IMR-90 (cell line): ENCODE measurements around the gene MAJIN. TPM values are rescaled to one million over a fixed set of nuclear protein-coding genes. Genes with fewer than 3 reads are reported as not detected.
A peak's percentile ranks its signal among the peaks of the same experiment; 100 is the strongest.

Experiments used
- ATAC-seq: fragments of 200-7000 bp; cut with Tn5 transposase; 2 replicates; pipeline ENCODE4 v1.9.1; 2020; ENCODE audit warnings: low read depth, mild to moderate bottlenecking, moderate library complexity
- BruUV-seq: library from RNA; stranded (reverse); fragments of 400-500 nt; replicated peaks from 2 replicates; lab custom pipeline; 2021; lab: Mats Ljungman, UMichigan
- CTCF ChIA-PET: fragments of 300-600 bp; formaldehyde crosslinking; extraction: SDS; loops from one replicate; lab custom pipeline; 2021; ENCODE audit warnings: antibody characterized with exemption; lab: Yijun Ruan, JAX
- POLR2A ChIA-PET: fragments of 300-600 bp; sonication (Branson Sonifier 250); formaldehyde crosslinking; loops from one replicate; lab custom pipeline; 2022; ENCODE audit warnings: antibody characterized with exemption; ENCODE audit not compliant: unreplicated experiment; lab: Charles Lee
- DNase-seq: peaks from one replicate; pipeline ENCODE4 v3.0.0; 2013
- H2AFZ ChIP-seq: replicated peaks from 2 replicates; pipeline ENCODE3; 2013; ENCODE audit warnings: low read length, mild to moderate bottlenecking; ENCODE audit not compliant: poor library complexity
- H2AK5ac ChIP-seq: 2 replicates; pipeline ENCODE4 v1.6.1; 2013; ENCODE audit warnings: low read depth, low read length, inconsistent platforms
- H2AK9ac ChIP-seq: replicated peaks from 2 replicates; pipeline ENCODE3; 2013; ENCODE audit warnings: mild to moderate bottlenecking, low read depth, low read length, moderate library complexity; ENCODE audit not compliant: poor library complexity
- H2BK120ac ChIP-seq: 2 replicates; pipeline ENCODE4 v1.6.1; 2013; ENCODE audit warnings: low read depth, low read length, inconsistent platforms
- H2BK15ac ChIP-seq: 3 replicates; pipeline ENCODE4 v1.6.1; 2013; ENCODE audit warnings: low read depth, low read length, inconsistent platforms
- H2BK20ac ChIP-seq: 2 replicates; pipeline ENCODE4 v1.6.1; 2013; ENCODE audit warnings: low read depth, mild to moderate bottlenecking, inconsistent platforms, low read length, moderate library complexity
- H2BK5ac ChIP-seq: 2 replicates; pipeline ENCODE4 v1.6.1; 2013; ENCODE audit warnings: mild to moderate bottlenecking, low read depth, low read length, inconsistent platforms; ENCODE audit not compliant: poor library complexity, severe bottlenecking
- H3K14ac ChIP-seq: replicated peaks from 2 replicates; pipeline ENCODE4 v1.6.1; 2013; ENCODE audit warnings: low read depth, low read length, inconsistent platforms
- H3K18ac ChIP-seq: 2 replicates; pipeline ENCODE4 v1.6.1; 2013; ENCODE audit warnings: low read depth, low read length, control low read depth
- H3K23ac ChIP-seq: 2 replicates; pipeline ENCODE4 v1.6.1; 2013; ENCODE audit warnings: low read depth, low read length, inconsistent platforms
- H3K27ac ChIP-seq: 2 replicates; pipeline ENCODE4 v1.5.1; 2013; ENCODE audit warnings: mild to moderate bottlenecking, control low read depth, low read length; ENCODE audit not compliant: insufficient read depth
- H3K27me3 ChIP-seq: 2 replicates; pipeline ENCODE4 v1.6.1; 2013; ENCODE audit warnings: low read length; ENCODE audit not compliant: control insufficient read depth, insufficient read depth
- H3K36me3 ChIP-seq: 2 replicates; pipeline ENCODE4 v1.6.1; 2013; ENCODE audit warnings: low read length, mixed read lengths; ENCODE audit not compliant: control insufficient read depth, insufficient read depth
- H3K4ac ChIP-seq: 2 replicates; pipeline ENCODE4 v1.6.1; 2013; ENCODE audit warnings: low read depth, low read length, inconsistent platforms
- H3K4me1 ChIP-seq: 2 replicates; pipeline ENCODE4 v1.6.1; 2013; ENCODE audit warnings: low read length, mixed read lengths; ENCODE audit not compliant: control insufficient read depth, insufficient read depth
- H3K4me2 ChIP-seq: 2 replicates; pipeline ENCODE4 v1.6.1; 2013; ENCODE audit warnings: low read depth, mild to moderate bottlenecking, control low read depth, low read length, moderate library complexity
- H3K4me3 ChIP-seq: 2 replicates; pipeline ENCODE4 v1.5.1; 2013; ENCODE audit warnings: low read depth, mild to moderate bottlenecking, control low read depth, low read length, moderate library complexity; ENCODE audit not compliant: insufficient read depth
- H3K56ac ChIP-seq: 2 replicates; pipeline ENCODE4 v1.6.1; 2013; ENCODE audit warnings: low read length, inconsistent platforms; ENCODE audit not compliant: insufficient read depth; ENCODE audit errors: extremely low read depth
- H3K79me1 ChIP-seq, 2 experiments: 2 replicates each; pipeline ENCODE4 v1.6.1; 2013; ENCODE audit warnings: low read length in 2 of 2, inconsistent platforms in 1 of 2, low read depth in 1 of 2
- H3K9ac ChIP-seq: 2 replicates; pipeline ENCODE4 v1.6.1; 2013; ENCODE audit warnings: low read depth, low read length, control low read depth
- H3K9me1 ChIP-seq: 2 replicates; pipeline ENCODE4 v1.6.1; 2013; ENCODE audit warnings: low read length, inconsistent platforms; ENCODE audit not compliant: insufficient read depth
- H3K9me3 ChIP-seq: 2 replicates; pipeline ENCODE4 v1.6.1; 2013; ENCODE audit warnings: low read length; ENCODE audit not compliant: control insufficient read depth, insufficient read depth
- H4K20me1 ChIP-seq: 2 replicates; pipeline ENCODE4 v1.6.1; 2013; ENCODE audit warnings: low read length, inconsistent platforms; ENCODE audit not compliant: insufficient read depth
- H4K5ac ChIP-seq: 2 replicates; pipeline ENCODE4 v1.6.1; 2013; ENCODE audit warnings: mild to moderate bottlenecking, low read depth, low read length, control low read depth
- H4K8ac ChIP-seq, 2 experiments: 2 replicates each; pipeline ENCODE4 v1.6.1; 2013; ENCODE audit warnings: low read depth in 2 of 2, low read length in 2 of 2, control low read depth in 1 of 2, inconsistent platforms in 1 of 2
- H4K91ac ChIP-seq: 2 replicates; pipeline ENCODE4 v1.6.1; 2013; ENCODE audit warnings: low read depth, low read length, inconsistent platforms; ENCODE audit not compliant: insufficient read depth
- CEBPB ChIP-seq: IDR thresholded peaks from 2 replicates; pipeline ENCODE4 v1.6.1; 2012; ENCODE audit warnings: low read depth, low read length, improper control_type of control experiment
- CHD1 ChIP-seq: IDR thresholded peaks from 2 replicates; pipeline ENCODE4 v1.6.1; 2012; ENCODE audit warnings: low read depth, low read length, improper control_type of control experiment
- ELK1 ChIP-seq: fragments of 150-350 bp; IDR thresholded peaks from 2 replicates; pipeline ENCODE4 v1.6.1; 2016; ENCODE audit warnings: low read depth, mild to moderate bottlenecking, low read length, moderate library complexity, borderline replicate concordance
- MAFK ChIP-seq: IDR thresholded peaks from 2 replicates; pipeline ENCODE4 v1.6.1; 2012; ENCODE audit warnings: low read depth, low read length, improper control_type of control experiment
- MXI1 ChIP-seq: IDR thresholded peaks from 2 replicates; pipeline ENCODE4 v1.6.1; 2012; ENCODE audit warnings: low read depth, mild to moderate bottlenecking, low read length, moderate library complexity, borderline replicate concordance
- RAD21 ChIP-seq: IDR thresholded peaks from 2 replicates; pipeline ENCODE4 v1.6.1; 2012; ENCODE audit warnings: low read length, improper control_type of control experiment
- WGBS, 2 experiments: methylation state at CpG; one replicate each; pipeline versions ENCODE4 v1.1.5 to v1.1.7; 2013; ENCODE audit warnings: missing lambda C conversion rate in 2 of 2; ENCODE audit not compliant: insufficient read length in 1 of 2; ENCODE audit errors: extremely low coverage in 2 of 2; 5-methylcytosine and 5-hydroxymethylcytosine counted together
- dilution Hi-C: fragments of 300-500 bp; cut with HindIII; formaldehyde crosslinking; loops from one replicate; pipeline ENCODE4 v1.14.3; 2018; ENCODE audit warnings: low sequenced_read_pairs; ENCODE audit not compliant: unreplicated experiment
- in situ Hi-C: fragments of 300-500 bp; cut with MboI; formaldehyde crosslinking; loops from 3 replicates; pipeline ENCODE4 v1.14.3; 2019; ENCODE audit warnings: low sequenced_read_pairs, inconsistent platforms, mixed read lengths
- intact Hi-C: fragments of 100-400 bp; cut with micrococcal nuclease; formaldehyde crosslinking; loops from 2 replicates; pipeline ENCODE4 v1.10.0; 2022
- polyA plus RNA-seq, 3 experiments: library from polyadenylated mRNA; depleted of rRNA; stranded (reverse); fragments of >200 nt; gene quantifications; 2 replicates each; pipeline ENCODE4 v1.2.3, GENCODE V29; 2012; ENCODE audit warnings: low replicate concordance in 1 of 3
- total RNA-seq: library from RNA; depleted of rRNA; stranded (reverse); fragments of >200 nt; gene quantifications from 2 replicates; pipeline ENCODE4 v1.2.3, GENCODE V29; 2012

MAJIN gene
- total and polyA plus RNA-seq, 2 of the 4 experiments (the other 2 are of a cell fraction) = not detected

GRCh38 chr11:64890522-64890939, 81.4 kb downstream of the MAJIN start:
- H3K36me3 ChIP-seq = peaks cover 1% of the 10 kb centered on the region; the same call in 1 of the 2 replicates
- no peak overlapping the region for H2BK20ac ChIP-seq
- H3K4me3 ChIP-seq = no peak overlapping the region
- no peak overlapping the region for H4K5ac ChIP-seq
- no peak overlapping the region for H3K9ac ChIP-seq
- ChIA-PET POLR2A (no interaction called here), CTCF (interaction anchor here (1.4 kb wide), 1 partner anchor 43 kb away, joined by 5 read pairs; no protein-coding TSS in a partner anchor)
- no peaks in the 10 kb centered on the region for H3K9me3 ChIP-seq
- dilution Hi-C loops = no loop called here
- in situ Hi-C loops = loop anchor here (5.0 kb wide), 1 partner anchor 43 kb away; no protein-coding TSS in a partner anchor
- no peak overlapping the region for H2BK120ac ChIP-seq
- no peak overlapping the region for H2AK5ac ChIP-seq
- intact Hi-C loops = no loop called here
- no peak overlapping the region for H4K8ac ChIP-seq
- no peak overlapping the region for H2BK15ac ChIP-seq
- ATAC-seq = no peak
- no peak overlapping the region for H2AFZ ChIP-seq
- H3K14ac ChIP-seq = no peak overlapping the region
- DNase-seq = no peak
- peaks cover 6% of the 10 kb centered on the region; the same call in 1 of the 2 replicates for H4K20me1 ChIP-seq
- peaks cover 7% of the 10 kb centered on the region; the same call in 1 of the 2 replicates for H3K9me1 ChIP-seq
- 88% methylated on average over 7 of the region's 7 CpGs; no CpG with 5 or more reads in 1 of the 2 experiments for WGBS, 2 experiments
- H3K56ac ChIP-seq = no peak overlapping the region
- H3K4me1 ChIP-seq = peaks cover 7% of the 10 kb centered on the region
- peak overlapping the region; percentile 42 for H2AK9ac ChIP-seq
- peaks cover 0 to 3% of the 10 kb centered on the region in 2 experiments; a peak in 1 of 4 replicates for H3K79me1 ChIP-seq
- H3K23ac ChIP-seq = no peak overlapping the region; the same call in 1 of the 2 replicates
- H3K4me2 ChIP-seq = no peak overlapping the region
- TF ChIP-seq RAD21 (no peak), CHD1 (no peak), MXI1 (no peak), ELK1 (no peak), CEBPB (no peak), MAFK (no peak)
- no peak overlapping the region for H3K27ac ChIP-seq
- no TSS peak for BruUV-seq
- no peak overlapping the region for H4K91ac ChIP-seq
- H3K18ac ChIP-seq = no peak overlapping the region
- no peak overlapping the region for H3K4ac ChIP-seq
- no peak overlapping the region for H2BK5ac ChIP-seq
- no peaks in the 10 kb centered on the region for H3K27me3 ChIP-seq
